SK-N-SH treated with all-trans-retinoic acid at 6 μM for 48 hours (cell line): ENCODE measurements around the gene HMMR.

Source experiments
- ARNTL ChIP-seq: fragments of 450-650 bp; formaldehyde crosslinking; IDR thresholded peaks from 2 replicates; pipeline ENCODE4 v1.5.0; 2020; ENCODE audit warnings: low read depth, mild to moderate bottlenecking, moderate library complexity, borderline replicate concordance
- OSR1 ChIP-seq: fragments of 250-450 bp; sonication (Bioruptor Pico); IDR thresholded peaks from 2 replicates; pipeline ENCODE4 v1.8.0; 2022; ENCODE audit warnings: moderate library complexity, mild to moderate bottlenecking, inconsistent platforms
- PPARA ChIP-seq: fragments of 250-450 bp; sonication (Bioruptor Pico); IDR thresholded peaks from 2 replicates; pipeline ENCODE4 v1.5.0; 2020; ENCODE audit warnings: mild to moderate bottlenecking, borderline replicate concordance
- TCF4 ChIP-seq: fragments of 250-450 bp; sonication (Bioruptor Pico); IDR thresholded peaks from 2 replicates; pipeline ENCODE4 v1.8.0; 2021; ENCODE audit warnings: mild to moderate bottlenecking, moderate library complexity, borderline replicate concordance
- TOX ChIP-seq: fragments of 250-450 bp; sonication (Bioruptor Pico); IDR thresholded peaks from 2 replicates; pipeline ENCODE4 v1.8.0; 2021; ENCODE audit warnings: mild to moderate bottlenecking, moderate library complexity, borderline replicate concordance
- ZFP30 ChIP-seq: fragments of 450-650 bp; formaldehyde crosslinking; IDR thresholded peaks from 2 replicates; pipeline ENCODE4 v1.5.0; 2022; ENCODE audit warnings: mild to moderate bottlenecking, moderate library complexity
- ZNF70 ChIP-seq: fragments of 450-650 bp; formaldehyde crosslinking; IDR thresholded peaks from 2 replicates; pipeline ENCODE4 v1.5.0; 2020; ENCODE audit warnings: mild to moderate bottlenecking, moderate library complexity
- ZNF8 ChIP-seq: fragments of 450-650 bp; formaldehyde crosslinking; IDR thresholded peaks from 2 replicates; pipeline ENCODE4 v1.5.0; 2020; ENCODE audit warnings: mild to moderate bottlenecking, moderate library complexity
- TF ChIP-seq, protein P1 (sequence below): fragments of 250-450 bp; sonication (Bioruptor Pico); IDR thresholded peaks from 2 replicates; pipeline ENCODE4 v1.5.1; 2021; ENCODE audit warnings: mild to moderate bottlenecking, moderate library complexity

DNA sequence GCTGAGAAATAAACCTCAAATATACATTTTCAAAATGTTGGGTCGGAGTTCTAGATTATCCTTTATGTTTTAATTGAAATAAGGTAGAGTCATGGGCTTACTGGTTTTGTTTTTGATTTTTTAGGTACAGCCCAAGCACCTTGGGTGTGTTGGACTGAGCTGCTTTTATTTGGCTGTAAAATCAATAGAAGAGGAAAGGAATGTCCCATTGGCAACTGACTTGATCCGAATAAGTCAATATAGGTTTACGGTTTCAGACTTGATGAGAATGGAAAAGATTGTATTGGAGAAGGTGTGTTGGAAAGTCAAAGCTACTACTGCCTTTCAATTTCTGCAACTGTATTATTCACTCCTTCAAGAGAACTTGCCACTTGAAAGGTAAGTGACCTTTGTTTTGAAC is 19.5 kb upstream of the HMMR start:
- TF ChIP-seq ARNTL (CRISPR knock-in tag) (no peak), ZFP30 (CRISPR knock-in tag) (no peak), ZNF8 (no peak), TCF4 (CRISPR knock-in tag) (no peak), TOX (CRISPR knock-in tag) (no peak), PPARA (no peak), ZNF70 (CRISPR knock-in tag) (no peak), OSR1 (CRISPR knock-in tag) (no peak)
- TF ChIP-seq, protein P1, sequence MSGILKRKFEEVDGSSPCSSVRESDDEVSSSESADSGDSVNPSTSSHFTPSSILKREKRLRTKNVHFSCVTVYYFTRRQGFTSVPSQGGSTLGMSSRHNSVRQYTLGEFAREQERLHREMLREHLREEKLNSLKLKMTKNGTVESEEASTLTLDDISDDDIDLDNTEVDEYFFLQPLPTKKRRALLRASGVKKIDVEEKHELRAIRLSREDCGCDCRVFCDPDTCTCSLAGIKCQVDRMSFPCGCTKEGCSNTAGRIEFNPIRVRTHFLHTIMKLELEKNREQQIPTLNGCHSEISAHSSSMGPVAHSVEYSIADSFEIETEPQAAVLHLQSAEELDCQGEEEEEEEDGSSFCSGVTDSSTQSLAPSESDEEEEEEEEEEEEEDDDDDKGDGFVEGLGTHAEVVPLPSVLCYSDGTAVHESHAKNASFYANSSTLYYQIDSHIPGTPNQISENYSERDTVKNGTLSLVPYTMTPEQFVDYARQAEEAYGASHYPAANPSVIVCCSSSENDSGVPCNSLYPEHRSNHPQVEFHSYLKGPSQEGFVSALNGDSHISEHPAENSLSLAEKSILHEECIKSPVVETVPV (CRISPR knock-in tag) = no peak
